GM23338 (cell line): Measurements from ENCODE around the gene ZNF800.

Experiments used
- CTCF ChIP-seq, 2 experiments: fragments of 200-600 bp in 1 of 2; sonication (generic) in 1 of 2; conservative IDR thresholded peaks; 2 replicates each; pipeline versions ENCODE4 v1.5.1 to v1.6.1; 2016 to 2017; ENCODE audit warnings: antibody characterized with exemption in 2 of 2, low read depth in 2 of 2, mild to moderate bottlenecking in 2 of 2, moderate library complexity in 1 of 2
- ETS1 ChIP-seq: IDR thresholded peaks from 2 replicates; pipeline ENCODE4 v1.6.1; 2016; ENCODE audit warnings: antibody characterized with exemption
- EZH2 ChIP-seq: fragments of 200-600 bp; sonication (generic); IDR thresholded peaks from one replicate; pipeline ENCODE4 v1.8.0; 2017; ENCODE audit warnings: antibody characterized with exemption, mild to moderate bottlenecking, low read depth; ENCODE audit not compliant: unreplicated experiment
- EZH2phosphoT487 ChIP-seq: fragments of 200-600 bp; sonication (generic); IDR thresholded peaks from one replicate; pipeline ENCODE4 v1.8.1; 2018; ENCODE audit warnings: antibody characterized with exemption; ENCODE audit not compliant: unreplicated experiment
- NANOG ChIP-seq: IDR thresholded peaks from 2 replicates; pipeline ENCODE4 v1.6.1; 2016; ENCODE audit warnings: antibody characterized with exemption, borderline replicate concordance
- POLR2AphosphoS5 ChIP-seq: IDR thresholded peaks from 2 replicates; pipeline ENCODE4 v1.6.1; 2016; ENCODE audit warnings: antibody characterized with exemption, low read depth
- REST ChIP-seq: IDR thresholded peaks from one replicate; pipeline ENCODE4 v1.6.1; 2018; ENCODE audit warnings: antibody characterized with exemption; ENCODE audit not compliant: unreplicated experiment

- TF ChIP-seq CTCF (conservative IDR thresholded peaks at IDR 0.05; ENCODE audit: low read depth in 2 of 2) (no peak), POLR2AphosphoS5 (no peak), EZH2 (no peak), REST (no peak), EZH2phosphoT487 (no peak), ETS1 (no peak), NANOG (no peak)
Observed at GRCh38 chr7:127336458-127336857, 56.0 kb downstream of the ZNF800 start.
